Measurements from ENCODE around the gene ELAVL2. TPM values are rescaled to one million over a fixed set of nuclear protein-coding genes. Genes with fewer than 3 reads are reported as not detected.

Gene ELAVL2
- total and polyA plus RNA-seq, 4 donors: 0.02 to 1.7 TPM; not detected in 2

GRCh38 chr9:23750808-23751207 lies 75.2 kb downstream of the ELAVL2 start:
- no peak overlapping the region for H3K9ac ChIP-seq (ENCODE audit: insufficient read depth in 1 of 2, low read length in 2 of 2)
- H3K4me3 ChIP-seq: no peak overlapping the region
- no peak for ATAC-seq (ENCODE audit: insufficient read depth, low FRiP score)

GRCh38 chr9:23747088-23748075 lies 78.7 kb downstream of the ELAVL2 start:
- WGBS, 2 donors: 80 to 81% methylated on average over 5 of the region's 5 CpGs
- no peak for ATAC-seq (ENCODE audit: insufficient read depth, low FRiP score)

More at GRCh38 chr9:23750808-23751207, 75.2 kb downstream of the ELAVL2 start:
- H3K9me3 ChIP-seq (ENCODE audit: control insufficient read depth in 4 of 4, insufficient read depth in 3 of 4, low read length in 3 of 4): no peaks in the 10 kb centered on the region
- 96% methylated on average over 3 of the region's 3 CpGs for WGBS, 2 donors
- peaks cover 0 to 5% (median 3%) of the 10 kb centered on the region in 5 donors for H3K4me1 ChIP-seq (ENCODE audit: control insufficient read depth in 5 of 5, insufficient read depth in 5 of 5, low read length in 5 of 5)
- no peak for DNase-seq
- no peaks in the 10 kb centered on the region for H3K36me3 ChIP-seq (ENCODE audit: control insufficient read depth in 4 of 4, insufficient read depth in 4 of 4, low read length in 4 of 4)
- peaks cover 0 to 2% (median 0%) of the 10 kb centered on the region in 3 donors for H3K27me3 ChIP-seq (ENCODE audit: control insufficient read depth in 3 of 3, insufficient read depth in 3 of 3, low read length in 2 of 3)
- no peak overlapping the region for H3K27ac ChIP-seq (ENCODE audit: low read depth in 1 of 2, low read length in 1 of 2)
- no peak for TF ChIP-seq CTCF (IDR thresholded peaks at IDR 0.05; ENCODE audit: control extremely low read depth, extremely low read depth)

GRCh38 chr9:23746317-23746716 lies 79.7 kb downstream of the ELAVL2 start:
- WGBS, 2 donors: 57 to 60% methylated on average over 2 of the region's 2 CpGs
- H3K27ac ChIP-seq (ENCODE audit: low read depth in 1 of 2, low read length in 1 of 2): no peak overlapping the region
- no peak for TF ChIP-seq CTCF (IDR thresholded peaks at IDR 0.05; ENCODE audit: control extremely low read depth, extremely low read depth)
- no peaks in the 10 kb centered on the region for H3K36me3 ChIP-seq (ENCODE audit: control insufficient read depth in 4 of 4, insufficient read depth in 4 of 4, low read length in 4 of 4)
- peaks cover 0 to 2% (median 0%) of the 10 kb centered on the region in 3 donors for H3K27me3 ChIP-seq (ENCODE audit: control insufficient read depth in 3 of 3, insufficient read depth in 3 of 3, low read length in 2 of 3)
- ATAC-seq (ENCODE audit: insufficient read depth, low FRiP score): no peak
- peaks cover 0 to 5% (median 3%) of the 10 kb centered on the region in 5 donors for H3K4me1 ChIP-seq (ENCODE audit: control insufficient read depth in 5 of 5, insufficient read depth in 5 of 5, low read length in 5 of 5)
- no peak for DNase-seq
- no peaks in the 10 kb centered on the region for H3K9me3 ChIP-seq (ENCODE audit: control insufficient read depth in 4 of 4, insufficient read depth in 3 of 4, low read length in 3 of 4)
- no peak overlapping the region for H3K9ac ChIP-seq (ENCODE audit: insufficient read depth in 1 of 2, low read length in 2 of 2)
- no peak overlapping the region for H3K4me3 ChIP-seq

More at GRCh38 chr9:23747088-23748075, 78.7 kb downstream of the ELAVL2 start:
- DNase-seq: peak in 1 of 3 donors; percentile 28
- H3K4me1 ChIP-seq (ENCODE audit: control insufficient read depth in 5 of 5, insufficient read depth in 5 of 5, low read length in 5 of 5): peaks cover 0 to 5% (median 3%) of the 10 kb centered on the region in 5 donors
- H3K27me3 ChIP-seq (ENCODE audit: control insufficient read depth in 3 of 3, insufficient read depth in 3 of 3, low read length in 2 of 3): peaks cover 0 to 2% (median 0%) of the 10 kb centered on the region in 3 donors
- no peaks in the 10 kb centered on the region for H3K9me3 ChIP-seq (ENCODE audit: control insufficient read depth in 4 of 4, insufficient read depth in 3 of 4, low read length in 3 of 4)
- H3K36me3 ChIP-seq (ENCODE audit: control insufficient read depth in 4 of 4, insufficient read depth in 4 of 4, low read length in 4 of 4): no peaks in the 10 kb centered on the region
- TF ChIP-seq CTCF (IDR thresholded peaks at IDR 0.05; ENCODE audit: control extremely low read depth, extremely low read depth): no peak
- H3K27ac ChIP-seq (ENCODE audit: low read depth in 1 of 2, low read length in 1 of 2): no peak overlapping the region
- H3K4me3 ChIP-seq: no peak overlapping the region
- no peak overlapping the region for H3K9ac ChIP-seq (ENCODE audit: insufficient read depth in 1 of 2, low read length in 2 of 2)
